HG02870 (cell line): Measurements from ENCODE around the gene NAA20.

Experiments used
- ATAC-seq: cut with Tn5 transposase; IDR thresholded peaks from one replicate; pipeline ENCODE4 v1.9.1; 2021; ENCODE audit warnings: mild to moderate bottlenecking, moderate library complexity; ENCODE audit not compliant: unreplicated experiment

NAA20 gene

GRCh38 chr20:20070871-20071726, 53.9 kb downstream of the NAA20 start:
- no peak for ATAC-seq

- no peak for ATAC-seq
These were observed 56.7 kb downstream of the NAA20 start for GRCh38 chr20:20073801-20074371.

- ATAC-seq, result no peak
These were observed 57.9 kb downstream of the NAA20 start for GRCh38 chr20:20075032-20075431.

GRCh38 chr20:20076297-20077065, 59.3 kb downstream of the NAA20 start:
- no peak for ATAC-seq

- ATAC-seq, result no peak
These were observed 60.9 kb downstream of the NAA20 start for GRCh38 chr20:20078041-20078440.

- ATAC-seq, result no peak
These were observed 62.1 kb downstream of the NAA20 start for GRCh38 chr20:20079102-20079784.
